Left lung (tissue), 10 donors: ENCODE measurements around the gene TMEM89. TPM values are rescaled to one million over a fixed set of nuclear protein-coding genes. Genes with fewer than 3 reads are reported as not detected.
A peak's percentile ranks its signal among the peaks of the same experiment; 100 is the strongest.

Experiments used
- ATAC-seq: fragments of 200-7000 bp; cut with Tn5 transposase; one replicate; pipeline ENCODE4 v1.9.1; 2020; ENCODE audit warnings: moderate library complexity
- DNase-seq, 4 donors: peaks; one replicate each; pipeline ENCODE4 v3.0.0-alpha.2; 2013 to 2020
- H3K27ac ChIP-seq, 2 donors: fragments of 200-600 bp; sonication (generic) in 1 of 2; one replicate each; pipeline versions ENCODE4 v1.5.0 to v1.8.0; 2020 to 2021
- H3K27me3 ChIP-seq, 2 donors: fragments of 200-600 bp; sonication (generic) in 1 of 2; one replicate each; pipeline versions ENCODE4 v1.5.0 to v1.8.0; 2020 to 2021
- H3K36me3 ChIP-seq, 2 donors: fragments of 200-600 bp; sonication (generic) in 1 of 2; one replicate each; pipeline versions ENCODE4 v1.5.0 to v1.8.0; 2020 to 2021
- H3K4me1 ChIP-seq, 2 donors: fragments of 200-600 bp; one replicate each; pipeline ENCODE4 v1.8.0; 2021
- H3K4me3 ChIP-seq, 2 donors: fragments of 200-600 bp; sonication (generic) in 1 of 2; one replicate each; pipeline versions ENCODE4 v1.5.0 to v1.8.0; 2020 to 2021; ENCODE audit warnings: mild to moderate bottlenecking in 1 of 2
- H3K9me3 ChIP-seq, 2 donors: fragments of 200-600 bp; sonication (generic) in 1 of 2; one replicate each; pipeline versions ENCODE4 v1.5.0 to v1.8.0; 2020 to 2021
- intact Hi-C, 2 donors: fragments of 100-400 bp; cut with DNase I; formaldehyde crosslinking; loops; one replicate each; pipeline versions ENCODE4 v1.11.2 to v1.14.2; 2022
- polyA plus RNA-seq, 6 donors: library from polyadenylated mRNA; unstranded; fragments of 120-200 nt; gene quantifications; one replicate each; pipeline ENCODE4 v1.2.1, GENCODE V29; 2013; ENCODE audit not compliant: insufficient read length in 6 of 6
- total RNA-seq, 2 donors: library from RNA; stranded (reverse); fragmentation: NEBNext Ultra II Directional; extraction: Animal tissue kit (Norgen Biotek cat#: 25700); gene quantifications; one replicate each; pipeline ENCODE4 v1.2.1, GENCODE V29; 2021
- TF ChIP-seq, protein P1 (sequence below), 2 donors: fragments of 200-600 bp; sonication (generic) in 1 of 2; IDR thresholded peaks; one replicate each; pipeline versions ENCODE4 v1.5.0 to v1.8.0; 2021; ENCODE audit warnings: antibody characterized with exemption in 2 of 2
- donor health status: DM: no; HTN: yes; CAD: no.
- donor health status: DM: no; HTN: no; CAD: no.

TMEM89 gene
- total and polyA plus RNA-seq, 8 donors, result not detected

DNA sequence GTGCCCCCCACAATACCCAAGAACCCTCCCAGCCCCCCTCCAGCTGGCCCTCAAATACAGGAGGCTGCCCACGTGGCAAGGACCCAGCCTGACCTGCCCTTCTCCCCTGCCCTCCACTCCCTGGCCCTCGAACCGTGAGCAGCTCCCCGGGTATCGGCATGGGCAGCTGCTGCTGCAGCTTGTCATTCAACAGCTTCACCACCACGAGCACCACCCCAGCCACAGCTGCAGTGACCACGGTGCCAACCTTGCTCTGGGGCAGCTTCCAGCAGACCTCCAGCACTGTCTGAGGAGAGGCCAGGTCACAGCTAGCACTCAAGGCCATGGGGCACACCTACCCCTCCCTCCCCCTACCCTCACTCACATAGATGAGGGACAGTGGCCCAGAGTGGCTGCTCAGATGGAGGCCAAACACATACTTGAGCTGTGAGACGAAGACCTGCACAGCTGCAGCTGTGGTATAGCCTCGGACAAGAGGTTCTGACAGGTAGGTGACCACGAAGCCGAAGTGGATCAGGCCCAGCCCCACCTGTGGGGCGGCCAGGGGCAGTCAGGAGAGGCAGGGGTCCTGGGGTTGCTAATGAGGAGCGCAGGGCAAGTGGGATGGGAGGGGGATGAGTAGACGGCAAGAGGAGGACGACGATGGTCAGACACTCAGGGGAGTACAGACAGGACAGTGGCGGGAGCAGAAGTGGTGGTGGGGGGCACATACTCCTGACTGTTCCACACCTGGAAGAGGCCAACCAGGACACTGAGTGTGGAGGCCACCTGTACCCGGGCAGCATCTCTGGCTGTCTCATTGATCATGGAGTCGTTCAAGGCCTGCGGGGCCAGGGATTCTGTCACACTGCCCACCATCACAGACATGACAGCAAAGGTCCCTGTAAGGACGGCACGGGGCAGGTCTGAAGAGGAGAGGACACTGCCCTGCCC lies 10.2 kb upstream of the TMEM89 start:
- no peaks in the 10 kb centered on the region for H3K9me3 ChIP-seq
- H3K27ac ChIP-seq, result no peak overlapping the region
- no peak for ATAC-seq
- no peak overlapping the region for H3K4me3 ChIP-seq
- intact Hi-C loops, result no loop called here
- DNase-seq, result peak in 1 of 4 donors; percentile 61
- peaks cover 0 to 68% of the 10 kb centered on the region in 2 donors for H3K36me3 ChIP-seq
- TF ChIP-seq, protein P1, sequence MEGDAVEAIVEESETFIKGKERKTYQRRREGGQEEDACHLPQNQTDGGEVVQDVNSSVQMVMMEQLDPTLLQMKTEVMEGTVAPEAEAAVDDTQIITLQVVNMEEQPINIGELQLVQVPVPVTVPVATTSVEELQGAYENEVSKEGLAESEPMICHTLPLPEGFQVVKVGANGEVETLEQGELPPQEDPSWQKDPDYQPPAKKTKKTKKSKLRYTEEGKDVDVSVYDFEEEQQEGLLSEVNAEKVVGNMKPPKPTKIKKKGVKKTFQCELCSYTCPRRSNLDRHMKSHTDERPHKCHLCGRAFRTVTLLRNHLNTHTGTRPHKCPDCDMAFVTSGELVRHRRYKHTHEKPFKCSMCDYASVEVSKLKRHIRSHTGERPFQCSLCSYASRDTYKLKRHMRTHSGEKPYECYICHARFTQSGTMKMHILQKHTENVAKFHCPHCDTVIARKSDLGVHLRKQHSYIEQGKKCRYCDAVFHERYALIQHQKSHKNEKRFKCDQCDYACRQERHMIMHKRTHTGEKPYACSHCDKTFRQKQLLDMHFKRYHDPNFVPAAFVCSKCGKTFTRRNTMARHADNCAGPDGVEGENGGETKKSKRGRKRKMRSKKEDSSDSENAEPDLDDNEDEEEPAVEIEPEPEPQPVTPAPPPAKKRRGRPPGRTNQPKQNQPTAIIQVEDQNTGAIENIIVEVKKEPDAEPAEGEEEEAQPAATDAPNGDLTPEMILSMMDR (IDR thresholded peaks at IDR 0.05), result no peak
- H3K4me1 ChIP-seq, result peaks cover 16 to 20% of the 10 kb centered on the region in 2 donors
- H3K27me3 ChIP-seq, result no peaks in the 10 kb centered on the region

DNA sequence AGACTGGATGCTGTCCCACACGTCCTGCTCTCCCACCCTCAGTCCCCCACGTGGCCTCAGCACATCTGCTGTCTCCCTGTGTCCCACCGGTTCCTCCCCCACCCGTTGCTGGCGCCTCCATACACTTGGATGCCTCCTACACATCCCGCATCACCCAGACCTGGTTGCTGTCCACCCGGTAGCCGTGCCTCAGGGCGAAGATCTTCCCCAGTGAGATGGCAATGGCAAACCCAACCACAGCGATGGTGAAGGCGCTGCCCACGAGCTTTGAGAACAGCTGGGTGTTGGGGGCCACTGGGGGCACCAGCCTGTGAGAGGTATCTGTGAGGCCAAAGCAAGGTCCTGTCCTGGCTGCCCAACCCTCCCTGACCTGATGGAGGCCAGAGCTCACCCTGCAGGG lies 9.3 kb upstream of the TMEM89 start:
- peaks cover 0 to 77% of the 10 kb centered on the region in 2 donors for H3K36me3 ChIP-seq
- peaks cover 8 to 12% of the 10 kb centered on the region in 2 donors for H3K4me1 ChIP-seq
- TF ChIP-seq, protein P1 (IDR thresholded peaks at IDR 0.05), result no peak
- intact Hi-C loops, result no loop called here
- DNase-seq (peak in 1 of 4 donors; percentile 58), ATAC-seq (no peak)
- no peaks in the 10 kb centered on the region for H3K9me3 ChIP-seq
- no peak overlapping the region for H3K4me3 ChIP-seq
- H3K27ac ChIP-seq, result no peak overlapping the region
- no peaks in the 10 kb centered on the region for H3K27me3 ChIP-seq

GRCh38 chr3:48630407-48630806 lies 8.8 kb upstream of the TMEM89 start:
- DNase-seq (peak in 1 of 4 donors; percentile 41), ATAC-seq (no peak)
- no peak overlapping the region for H3K27ac ChIP-seq
- TF ChIP-seq, protein P1 (IDR thresholded peaks at IDR 0.05), result no peak
- no peaks in the 10 kb centered on the region for H3K27me3 ChIP-seq
- H3K4me1 ChIP-seq, result peaks cover 8 to 10% of the 10 kb centered on the region in 2 donors
- H3K4me3 ChIP-seq, result no peak overlapping the region
- peaks cover 0 to 82% of the 10 kb centered on the region in 2 donors for H3K36me3 ChIP-seq
- intact Hi-C loops, result no loop called here
- no peaks in the 10 kb centered on the region for H3K9me3 ChIP-seq

GRCh38 chr3:48629894-48630293 lies 8.3 kb upstream of the TMEM89 start:
- intact Hi-C loops, result no loop called here
- H3K4me1 ChIP-seq, result peaks cover 8 to 10% of the 10 kb centered on the region in 2 donors
- H3K36me3 ChIP-seq, result peaks cover 0 to 86% of the 10 kb centered on the region in 2 donors
- H3K27ac ChIP-seq, result no peak overlapping the region
- DNase-seq, result peak in 1 of 4 donors; percentile 49
- no peaks in the 10 kb centered on the region for H3K27me3 ChIP-seq
- no peak overlapping the region for H3K4me3 ChIP-seq
- TF ChIP-seq, protein P1 (IDR thresholded peaks at IDR 0.05), result no peak
- H3K9me3 ChIP-seq, result no peaks in the 10 kb centered on the region
- no peak for ATAC-seq

DNA sequence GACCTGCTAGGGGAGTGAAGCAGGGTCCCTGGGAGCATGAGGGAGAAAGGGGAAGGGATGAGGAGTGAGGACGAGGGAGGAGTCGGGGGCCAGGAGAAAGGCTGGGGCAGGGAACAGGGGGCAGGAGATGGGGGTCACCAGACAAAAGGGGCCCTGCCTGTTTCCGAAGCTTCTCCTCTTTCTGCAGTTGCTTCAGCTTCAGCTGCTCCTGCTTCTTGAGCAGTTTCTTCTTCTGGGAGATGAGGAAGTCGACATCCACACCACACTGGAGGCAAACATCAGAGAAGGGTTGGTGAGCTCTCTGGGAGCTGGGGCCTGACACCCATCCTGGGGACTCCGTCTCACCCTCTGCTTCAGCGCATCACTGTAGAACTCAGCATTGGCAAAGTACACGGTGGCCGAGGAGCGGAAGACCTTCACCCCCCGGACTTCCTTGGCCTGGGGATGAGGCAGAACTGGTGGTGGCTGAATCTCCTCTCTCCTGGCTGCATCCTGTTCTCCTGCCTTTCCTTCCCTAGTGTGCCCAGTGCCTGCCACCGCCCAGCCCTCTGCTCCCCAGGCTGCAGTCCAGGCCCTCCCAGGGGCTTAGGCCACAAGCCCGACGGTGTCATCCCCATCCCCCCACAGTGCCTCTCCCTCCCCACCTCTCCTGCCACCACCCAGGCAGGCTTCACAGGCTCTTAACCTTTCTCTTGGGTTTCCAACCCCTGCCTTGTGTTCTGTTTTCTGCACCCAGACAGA lies 6.9 kb upstream of the TMEM89 start:
- no peak overlapping the region for H3K27ac ChIP-seq
- H3K27me3 ChIP-seq, result no peaks in the 10 kb centered on the region
- peak in 1 of 4 donors; percentile 54 for DNase-seq
- TF ChIP-seq, protein P1 (IDR thresholded peaks at IDR 0.05), result no peak
- H3K36me3 ChIP-seq, result peaks cover 0 to 91% of the 10 kb centered on the region in 2 donors
- intact Hi-C loops, result no loop called here
- H3K4me1 ChIP-seq, result peaks cover 0 to 7% of the 10 kb centered on the region in 2 donors
- H3K4me3 ChIP-seq, result no peak overlapping the region
- no peak for ATAC-seq
- no peaks in the 10 kb centered on the region for H3K9me3 ChIP-seq
